Natural killer cell (primary cell): ENCODE results near the gene HOXC9. TPM values are rescaled to one million over a fixed set of nuclear protein-coding genes. Genes with fewer than 3 reads are reported as not detected.

ENCODE experiments used
- ATAC-seq, 3 donors: fragments of 150-1000 bp in 2 of 3; fragments of 200-7000 bp in 1 of 3; cut with Tn5 transposase; 1 replicate in 1 of 3; 2 replicates in 2 of 3; pipeline ENCODE4 v1.10.0; 2021; ENCODE audit warnings: mild to moderate bottlenecking in 2 of 3, moderate library complexity in 2 of 3
- DNase-seq, 2 donors: peaks; one replicate each; pipeline versions ENCODE4 v3.0.0 to v3.0.0-alpha.2; 2013 to 2021; ENCODE audit warnings: mixed read lengths in 1 of 2
- H3K27ac ChIP-seq: one replicate; pipeline ENCODE4 v1.5.1; 2013; ENCODE audit warnings: mild to moderate bottlenecking, low read length
- H3K27me3 ChIP-seq: one replicate; pipeline ENCODE4 v1.6.1; 2013; ENCODE audit warnings: low read length; ENCODE audit not compliant: control insufficient read depth, insufficient read depth
- H3K36me3 ChIP-seq: one replicate; pipeline ENCODE4 v1.6.1; 2013; ENCODE audit warnings: low read length; ENCODE audit not compliant: control insufficient read depth, insufficient read depth
- H3K4me1 ChIP-seq: one replicate; pipeline ENCODE4 v1.6.1; 2013; ENCODE audit warnings: low read length; ENCODE audit not compliant: control insufficient read depth, insufficient read depth
- H3K4me3 ChIP-seq: one replicate; pipeline ENCODE4 v1.5.1; 2013; ENCODE audit warnings: low read length
- H3K9me3 ChIP-seq: one replicate; pipeline ENCODE4 v1.6.1; 2013; ENCODE audit warnings: low read length; ENCODE audit not compliant: control insufficient read depth, insufficient read depth
- H3K27ac Mint-ChIP-seq, 2 donors: one replicate each; pipeline ENCODE4 v1.8.0; 2022; ENCODE audit warnings: mild to moderate bottlenecking in 2 of 2, mixed read lengths in 2 of 2, moderate library complexity in 1 of 2
- H3K27me3 Mint-ChIP-seq, 2 donors: one replicate each; pipeline ENCODE4 v1.8.0; 2022; ENCODE audit warnings: low read depth in 2 of 2, mixed read lengths in 2 of 2
- H3K36me3 Mint-ChIP-seq: one replicate; pipeline ENCODE4 v1.8.0; 2022; ENCODE audit warnings: mixed read lengths
- H3K4me1 Mint-ChIP-seq, 2 donors: one replicate each; pipeline ENCODE4 v1.8.0; 2022; ENCODE audit warnings: mixed read lengths in 2 of 2
- H3K4me3 Mint-ChIP-seq: one replicate; pipeline ENCODE4 v1.8.0; 2022; ENCODE audit warnings: mild to moderate bottlenecking, moderate library complexity, mixed read lengths
- H3K9me3 Mint-ChIP-seq, 2 donors: one replicate each; pipeline ENCODE4 v1.8.0; 2022; ENCODE audit warnings: mixed read lengths in 2 of 2
- WGBS: methylation state at CpG from one replicate; pipeline ENCODE4 v1.1.7; 2013; ENCODE audit warnings: missing lambda C conversion rate; ENCODE audit not compliant: insufficient coverage; 5-methylcytosine and 5-hydroxymethylcytosine counted together
- intact Hi-C: fragments of 100-400 bp; cut with micrococcal nuclease; formaldehyde crosslinking; loops from one replicate; pipeline ENCODE4 v1.14.2; 2022
- total RNA-seq, 4 donors: library from RNA; stranded (reverse); fragments of 120-200 nt in 1 of 4; gene quantifications; one replicate each; pipeline versions ENCODE4 v1.2.3 to v1.2.4, GENCODE V29; 2013 to 2022
- TF ChIP-seq, protein P1 (sequence below): fragments of 200-600 bp; IDR thresholded peaks from one replicate; pipeline ENCODE4 v1.8.0; 2022; ENCODE audit warnings: antibody characterized with exemption

Gene HOXC9
- total RNA-seq, 3 donors from 2014 or later (not counting 1 experiment from before 2014, with no cell fraction given): not detected

DNA sequence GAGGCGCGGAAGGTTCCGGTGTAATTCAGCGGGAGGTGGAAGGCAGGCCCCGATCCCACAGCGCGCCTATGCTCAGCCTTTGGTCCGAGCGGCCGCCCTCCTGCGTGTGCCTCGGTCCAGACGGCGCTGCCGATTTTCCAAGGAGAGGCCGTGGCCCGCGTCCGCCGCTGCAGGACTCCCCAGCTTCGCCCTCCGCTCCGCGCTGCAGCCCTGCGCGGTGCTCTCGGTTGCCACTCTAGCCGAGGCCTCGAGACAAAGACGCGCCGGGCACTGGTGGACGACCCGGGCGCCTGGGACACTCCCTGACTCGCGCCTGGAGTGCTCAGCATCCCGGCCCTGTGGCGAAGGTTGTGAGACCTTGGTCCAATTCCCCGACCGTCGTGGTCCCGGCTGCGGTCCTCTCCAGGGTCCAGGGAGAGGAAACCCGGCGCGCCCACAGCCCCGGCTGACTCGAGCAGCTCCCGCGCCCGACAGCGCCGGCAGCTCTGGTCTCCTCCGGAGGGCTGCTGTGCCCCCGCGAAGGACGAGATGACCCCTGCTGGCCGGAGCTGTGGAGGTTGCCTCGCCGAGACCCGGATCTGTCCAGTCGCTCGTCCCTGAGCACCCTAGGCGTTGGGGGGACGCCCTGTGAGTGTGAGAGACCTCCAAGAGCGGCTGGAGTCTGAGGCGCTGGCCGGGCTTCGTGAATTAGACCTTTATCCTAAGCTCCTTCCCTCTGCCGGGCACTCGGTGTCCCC, 38.8 kb upstream of the HOXC9 start:
- 5% methylated on average over 72 of the region's 72 CpGs for WGBS
- Mint-ChIP-seq H3K4me3 (no peak overlapping the region), H3K27ac (peak overlapping the region in 1 of 2 donors; percentile 18), H3K27me3 (peaks cover 69 to 95% of the 10 kb centered on the region in 2 donors), H3K36me3 (peaks cover 18% of the 10 kb centered on the region), H3K9me3 (no peaks in the 10 kb centered on the region), H3K4me1 (peaks cover 41 to 42% of the 10 kb centered on the region in 2 donors)
- intact Hi-C loops: no loop called here
- TF ChIP-seq, protein P1, sequence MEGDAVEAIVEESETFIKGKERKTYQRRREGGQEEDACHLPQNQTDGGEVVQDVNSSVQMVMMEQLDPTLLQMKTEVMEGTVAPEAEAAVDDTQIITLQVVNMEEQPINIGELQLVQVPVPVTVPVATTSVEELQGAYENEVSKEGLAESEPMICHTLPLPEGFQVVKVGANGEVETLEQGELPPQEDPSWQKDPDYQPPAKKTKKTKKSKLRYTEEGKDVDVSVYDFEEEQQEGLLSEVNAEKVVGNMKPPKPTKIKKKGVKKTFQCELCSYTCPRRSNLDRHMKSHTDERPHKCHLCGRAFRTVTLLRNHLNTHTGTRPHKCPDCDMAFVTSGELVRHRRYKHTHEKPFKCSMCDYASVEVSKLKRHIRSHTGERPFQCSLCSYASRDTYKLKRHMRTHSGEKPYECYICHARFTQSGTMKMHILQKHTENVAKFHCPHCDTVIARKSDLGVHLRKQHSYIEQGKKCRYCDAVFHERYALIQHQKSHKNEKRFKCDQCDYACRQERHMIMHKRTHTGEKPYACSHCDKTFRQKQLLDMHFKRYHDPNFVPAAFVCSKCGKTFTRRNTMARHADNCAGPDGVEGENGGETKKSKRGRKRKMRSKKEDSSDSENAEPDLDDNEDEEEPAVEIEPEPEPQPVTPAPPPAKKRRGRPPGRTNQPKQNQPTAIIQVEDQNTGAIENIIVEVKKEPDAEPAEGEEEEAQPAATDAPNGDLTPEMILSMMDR: no peak
- no peak overlapping the region for H3K27ac ChIP-seq
- DNase-seq: no peak
- H3K4me3 ChIP-seq: no peak overlapping the region
- peaks cover 38% of the 10 kb centered on the region for H3K4me1 ChIP-seq
- no peaks in the 10 kb centered on the region for H3K36me3 ChIP-seq
- ATAC-seq: no peak
- peaks cover 94% of the 10 kb centered on the region for H3K27me3 ChIP-seq
- no peaks in the 10 kb centered on the region for H3K9me3 ChIP-seq

DNA sequence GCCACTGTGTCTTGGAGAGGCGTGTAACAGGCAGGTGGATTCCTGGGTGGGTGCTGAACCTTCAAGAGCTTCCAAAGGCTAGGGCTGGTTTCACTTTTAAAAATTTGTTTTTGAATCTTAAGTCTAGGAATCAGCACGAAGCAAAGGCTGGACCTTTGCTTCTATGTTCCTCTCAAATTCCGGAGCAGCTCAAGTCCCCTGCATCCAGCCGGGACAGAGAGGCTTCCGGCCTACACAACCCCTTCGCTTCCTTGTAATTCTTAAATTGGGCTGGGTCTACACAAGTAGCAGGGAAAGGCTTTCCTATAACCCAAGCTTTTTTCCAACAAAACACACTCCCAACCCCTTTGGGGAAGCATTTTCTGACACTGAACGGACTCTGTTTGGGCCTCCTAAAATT, 37.0 kb upstream of the HOXC9 start:
- Histone ChIP-seq H3K9me3 (no peaks in the 10 kb centered on the region), H3K36me3 (no peaks in the 10 kb centered on the region), H3K27me3 (peaks cover 96% of the 10 kb centered on the region), H3K4me3 (no peak overlapping the region), H3K4me1 (peaks cover 33% of the 10 kb centered on the region), H3K27ac (no peak overlapping the region)
- Mint-ChIP-seq H3K4me1 (peaks cover 41 to 42% of the 10 kb centered on the region in 2 donors), H3K27me3 (peaks cover 73 to 96% of the 10 kb centered on the region in 2 donors), H3K27ac (no peak overlapping the region), H3K9me3 (no peaks in the 10 kb centered on the region), H3K36me3 (peaks cover 18% of the 10 kb centered on the region), H3K4me3 (no peak overlapping the region)
- intact Hi-C loops: no loop called here
- ATAC-seq (no peak), DNase-seq (no peak)
- 20% methylated on average over 7 of the region's 7 CpGs for WGBS
- TF ChIP-seq, protein P1: no peak

DNA sequence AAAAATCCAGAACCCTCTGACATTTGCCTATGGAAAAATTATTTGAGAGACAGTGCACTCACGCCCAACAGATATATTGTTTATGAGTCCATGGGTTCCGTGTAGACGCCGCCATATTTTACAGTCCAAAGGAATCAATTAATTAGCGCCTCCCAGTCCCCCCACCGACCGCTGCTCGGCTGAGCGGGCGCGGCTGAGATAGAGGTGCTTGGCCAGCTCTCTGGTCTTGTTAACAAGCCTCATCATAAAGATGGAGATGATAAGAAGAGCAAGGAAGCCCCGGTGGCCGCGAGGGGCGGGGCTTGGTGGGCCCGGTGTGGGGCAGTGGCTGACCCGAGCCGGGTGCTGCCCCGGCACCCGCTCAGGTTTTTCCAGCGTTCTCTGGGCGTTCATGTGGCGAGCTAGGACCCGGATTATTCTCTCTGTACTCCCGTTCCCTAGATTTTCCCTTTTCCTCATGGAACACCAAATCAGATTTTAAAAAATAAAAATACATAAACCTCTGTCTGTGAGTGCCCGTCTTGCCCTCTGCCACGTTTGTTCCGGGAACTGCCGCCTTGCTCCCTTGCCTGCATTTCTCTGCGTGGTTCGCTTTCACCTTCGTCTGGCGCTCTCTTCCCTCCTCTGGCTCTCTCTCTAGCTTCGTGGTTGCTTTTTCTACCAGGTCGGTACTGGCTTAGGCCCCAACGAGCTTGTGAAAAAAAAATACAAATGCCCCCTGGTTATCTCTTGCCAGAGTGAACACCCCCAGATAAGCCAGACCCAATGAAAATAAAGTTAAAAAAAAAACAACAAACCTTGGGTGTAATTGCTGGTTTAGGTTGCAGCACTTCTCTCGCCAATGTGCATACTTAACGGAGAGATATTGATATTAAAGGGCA, 36.3 kb upstream of the HOXC9 start:
- H3K4me3 ChIP-seq: no peak overlapping the region
- Mint-ChIP-seq H3K9me3 (no peaks in the 10 kb centered on the region), H3K27me3 (peaks cover 73 to 96% of the 10 kb centered on the region in 2 donors), H3K27ac (no peak overlapping the region), H3K4me1 (peaks cover 42 to 44% of the 10 kb centered on the region in 2 donors), H3K36me3 (peaks cover 18% of the 10 kb centered on the region), H3K4me3 (peak overlapping the region; percentile 32)
- DNase-seq (no peak), ATAC-seq (no peak)
- no peaks in the 10 kb centered on the region for H3K9me3 ChIP-seq
- intact Hi-C loops: no loop called here
- H3K4me1 ChIP-seq: peaks cover 33% of the 10 kb centered on the region
- TF ChIP-seq, protein P1: no peak
- H3K27me3 ChIP-seq: peaks cover 96% of the 10 kb centered on the region
- 9% methylated on average over 36 of the region's 38 CpGs for WGBS
- H3K36me3 ChIP-seq: no peaks in the 10 kb centered on the region
- no peak overlapping the region for H3K27ac ChIP-seq
